Stimulated activated CD4-positive, alpha-beta T cell treated with anti-CD3 and anti-CD28 coated beads, Interleukin-15, amount 100 ng/mL, for 48 hours (primary cell): Measurements from ENCODE around the gene SERTAD1.
"Not testable (repeated sequence)": the region's sequence is repeated elsewhere in the genome, so short reads cannot be mapped to it uniquely, and the experiment has no call there.

ENCODE experiments used
- DNase-seq, 2 donors: peaks; one replicate each; pipeline ENCODE4 v3.0.0-alpha.2; 2020; ENCODE audit warnings: low read depth in 2 of 2

SERTAD1 gene, protein sequence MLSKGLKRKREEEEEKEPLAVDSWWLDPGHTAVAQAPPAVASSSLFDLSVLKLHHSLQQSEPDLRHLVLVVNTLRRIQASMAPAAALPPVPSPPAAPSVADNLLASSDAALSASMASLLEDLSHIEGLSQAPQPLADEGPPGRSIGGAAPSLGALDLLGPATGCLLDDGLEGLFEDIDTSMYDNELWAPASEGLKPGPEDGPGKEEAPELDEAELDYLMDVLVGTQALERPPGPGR

GRCh38 chr19:40425450-40426287, at the start of gene SERTAD1:
TSS of gene SERTAD1 (minus strand) at chr19:40425992. CDS start at chr19:40423546, 2,446 bp downstream.
- DNase-seq, result peak; percentile 100

GRCh38 chr19:40474737-40475136, 48.9 kb upstream of the SERTAD1 start:
- DNase-seq, result no peak

- DNase-seq, result no peak
Observed at GRCh38 chr19:40472516-40472915, 46.7 kb upstream of the SERTAD1 start.

DNA sequence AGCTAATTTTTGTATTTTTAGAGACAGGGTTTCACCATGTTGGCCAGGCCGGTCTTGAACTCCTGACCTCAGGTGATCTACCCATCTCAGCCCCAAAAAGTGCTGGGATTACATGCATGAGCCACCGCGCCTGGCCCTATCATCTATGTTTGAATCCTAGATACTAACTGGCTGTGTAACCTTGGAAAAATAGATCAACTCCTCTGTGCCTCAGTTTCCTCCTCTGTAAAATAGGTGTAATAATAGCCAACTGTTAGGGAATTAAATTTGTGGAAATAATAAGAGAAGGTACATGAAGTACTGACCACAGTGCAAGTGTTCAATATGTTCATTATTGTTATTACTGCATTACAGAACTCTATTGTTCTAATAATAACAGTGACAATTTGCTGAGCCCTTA, 45.3 kb upstream of the SERTAD1 start:
- DNase-seq, result no peak

DNA sequence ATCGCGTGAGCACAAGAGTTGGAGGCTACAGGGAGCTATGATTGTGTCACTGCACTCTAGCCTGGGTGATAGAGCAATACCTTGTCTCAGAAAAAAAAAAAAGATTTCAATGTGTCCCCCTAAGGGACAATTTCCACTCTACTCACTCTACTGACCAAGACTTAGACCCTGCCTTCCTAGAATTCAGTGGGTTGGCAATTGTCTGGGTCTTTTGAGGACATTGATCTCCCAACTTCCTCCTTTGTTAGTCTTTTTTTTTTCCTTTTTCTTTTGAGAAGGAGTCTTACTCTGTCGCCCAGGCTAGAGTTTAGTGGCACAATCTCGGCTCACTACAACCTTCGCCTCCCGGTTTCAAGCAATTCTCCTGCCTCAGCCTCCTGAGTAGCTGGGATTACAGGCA, 43.2 kb upstream of the SERTAD1 start:
- no peak for DNase-seq

GRCh38 chr19:40466985-40467734, 41.4 kb upstream of the SERTAD1 start, which contains the start of gene SPTBN4:
TSS of gene SPTBN4 (plus strand) at chr19:40467001. CDS start at chr19:40472622, 5,621 bp downstream.
- DNase-seq, result no peak

DNA sequence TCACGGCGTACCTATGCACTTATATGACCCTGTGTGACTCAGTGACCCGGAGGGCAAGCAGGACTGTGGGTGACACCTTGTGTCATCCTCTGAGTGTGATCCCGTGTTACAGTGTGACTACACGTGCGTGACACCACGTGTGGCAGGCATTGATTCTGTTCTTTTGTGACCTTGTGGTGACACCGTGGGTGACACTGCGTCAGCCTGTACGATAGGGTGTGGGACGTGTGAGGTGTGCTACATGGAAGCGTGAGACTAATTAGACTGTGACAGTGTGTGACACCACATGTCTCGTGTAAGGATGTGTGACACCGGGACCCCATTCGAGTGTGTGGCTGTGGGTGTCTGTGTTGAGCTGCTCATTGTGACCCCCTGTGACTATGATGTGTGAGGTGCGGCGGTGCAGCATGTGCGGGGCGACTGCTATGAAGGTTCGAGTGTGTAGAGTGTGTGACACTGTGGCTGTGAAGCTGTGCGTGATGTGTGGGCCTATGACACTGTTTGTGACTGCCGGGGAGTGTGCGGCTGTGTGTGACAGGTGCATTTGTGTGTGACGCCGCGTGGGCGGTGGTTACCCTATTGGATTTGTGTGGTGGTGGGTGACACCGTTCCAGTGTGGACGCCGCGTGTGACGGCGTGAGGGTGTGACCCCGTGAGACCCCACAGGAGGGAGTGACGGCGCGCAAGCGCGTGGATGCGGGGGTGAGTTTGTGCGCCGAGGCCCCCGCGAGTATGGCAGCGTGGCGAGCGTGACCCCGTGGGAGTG, 40.6 kb upstream of the SERTAD1 start:
- DNase-seq, result peak; percentile 71 to 79

- peak; percentile 99 to 100 for DNase-seq
Observed at GRCh38 chr19:40465557-40466218, 39.9 kb upstream of the SERTAD1 start, which contains the start of gene BLVRB. TSS of gene BLVRB (minus strand) at chr19:40465745. CDS start at chr19:40465688, 57 bp downstream.

- no peak for DNase-seq
Observed at GRCh38 chr19:40465025-40465556, 39.3 kb upstream of the SERTAD1 start.

DNA sequence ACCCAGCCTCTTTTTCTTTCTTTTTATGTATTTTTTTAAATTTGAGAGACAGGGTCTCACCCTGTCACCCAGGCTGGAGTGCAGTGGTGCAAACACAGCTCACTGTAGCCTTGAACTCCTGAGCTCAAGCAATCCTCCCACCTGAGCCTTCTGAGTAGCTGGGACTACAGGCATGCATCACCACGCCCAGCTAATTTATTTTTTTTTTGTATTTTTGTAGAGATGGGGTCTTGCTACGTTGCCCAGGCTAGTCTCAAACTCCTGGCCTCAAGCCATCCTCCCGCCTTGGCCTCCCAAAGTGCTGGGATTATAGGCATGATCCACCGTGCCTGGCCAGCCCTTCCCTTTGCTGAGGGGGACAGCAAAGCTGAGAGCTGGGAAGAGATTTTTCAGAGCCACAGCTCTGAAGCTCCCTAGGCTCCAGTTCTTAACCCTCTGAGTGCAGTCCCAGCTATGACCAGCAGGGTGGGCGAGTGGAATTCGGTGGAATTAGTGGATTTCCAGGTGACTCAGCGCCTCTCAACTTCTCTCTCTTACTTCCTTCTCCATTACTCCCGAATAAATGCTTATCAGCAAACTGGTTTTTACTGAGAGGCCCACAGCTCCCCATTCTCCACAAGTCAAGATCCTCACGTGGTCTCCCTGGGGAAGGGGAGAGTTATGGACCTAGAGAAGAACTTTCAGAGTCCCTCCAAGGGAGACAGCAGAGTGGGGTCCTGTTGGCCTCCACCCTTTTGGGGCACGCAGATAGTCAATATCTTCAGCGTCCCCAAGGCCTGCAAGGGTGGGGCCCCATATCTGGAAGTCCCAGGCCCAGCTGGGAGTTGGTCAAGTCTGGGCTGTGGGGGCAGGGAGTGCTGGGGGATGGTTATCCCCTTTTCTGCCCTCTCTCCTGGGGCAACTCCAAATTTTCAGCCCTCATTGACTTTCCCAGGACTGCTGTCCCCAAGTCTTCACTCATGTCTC, 38.5 kb upstream of the SERTAD1 start:
- DNase-seq, result peak; percentile 47 to 59

- not testable (repeated sequence) for DNase-seq
Observed at GRCh38 chr19:40463587-40464037, 37.8 kb upstream of the SERTAD1 start.

- DNase-seq, result no peak
Observed at GRCh38 chr19:40461669-40462221, 36.0 kb upstream of the SERTAD1 start.

GRCh38 chr19:40460185-40460584, 34.4 kb upstream of the SERTAD1 start:
- no peak for DNase-seq

GRCh38 chr19:40458597-40458974, 32.8 kb upstream of the SERTAD1 start:
- no peak for DNase-seq

- DNase-seq, result no peak
Observed at GRCh38 chr19:40457953-40458596, 32.3 kb upstream of the SERTAD1 start.

DNA sequence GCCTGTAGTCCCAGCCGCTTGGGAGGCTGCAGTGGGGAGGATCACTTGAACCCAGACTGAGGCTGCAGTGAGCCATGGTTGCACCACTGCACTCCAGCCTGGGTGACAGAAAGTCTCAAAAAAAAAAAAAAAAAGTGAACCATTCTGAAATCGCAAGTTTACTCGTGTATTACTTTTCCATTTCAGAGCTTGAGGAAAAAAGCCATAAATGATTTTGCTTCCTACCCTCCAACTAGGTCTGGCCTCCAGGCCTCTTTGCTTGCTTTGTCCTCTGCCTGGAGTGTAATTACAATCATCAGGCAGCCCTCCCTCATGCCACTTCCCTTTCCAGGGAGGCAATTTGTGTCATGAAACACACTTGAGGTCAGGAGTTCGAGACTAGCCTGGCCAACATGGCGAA, 31.3 kb upstream of the SERTAD1 start:
- no peak for DNase-seq

GRCh38 chr19:40453943-40454342, 28.2 kb upstream of the SERTAD1 start:
- not testable (repeated sequence) for DNase-seq

DNA sequence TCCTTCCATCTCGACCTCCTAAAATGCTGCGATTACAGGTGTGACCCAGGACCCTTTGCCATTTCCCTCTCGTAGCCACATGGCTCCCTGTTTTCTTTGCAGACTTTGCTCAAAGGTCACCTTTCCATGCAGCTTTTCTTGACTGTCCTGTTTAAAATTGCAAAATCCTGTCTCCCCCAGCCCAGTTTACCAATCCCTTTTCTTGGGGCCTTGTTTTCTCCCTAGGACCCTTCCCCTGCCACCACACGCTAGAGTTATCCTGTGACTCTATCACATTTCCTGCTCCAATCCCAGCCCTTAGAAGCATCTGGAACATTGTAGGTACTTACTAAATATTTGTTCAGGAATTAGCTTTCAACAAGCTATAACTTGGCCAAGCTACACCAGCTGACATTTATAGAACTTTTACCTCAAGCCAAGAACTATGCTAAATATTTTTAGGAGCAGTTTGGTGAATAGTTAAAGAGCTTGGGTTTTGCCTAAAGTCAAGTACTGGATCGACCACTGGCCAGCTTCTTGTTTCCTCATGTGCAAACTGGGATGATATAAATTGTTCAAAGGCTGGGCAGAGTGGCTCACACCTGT, 27.5 kb upstream of the SERTAD1 start:
- no peak for DNase-seq
